Measurements from ENCODE around the gene DRC7.

DRC7 gene

DNA sequence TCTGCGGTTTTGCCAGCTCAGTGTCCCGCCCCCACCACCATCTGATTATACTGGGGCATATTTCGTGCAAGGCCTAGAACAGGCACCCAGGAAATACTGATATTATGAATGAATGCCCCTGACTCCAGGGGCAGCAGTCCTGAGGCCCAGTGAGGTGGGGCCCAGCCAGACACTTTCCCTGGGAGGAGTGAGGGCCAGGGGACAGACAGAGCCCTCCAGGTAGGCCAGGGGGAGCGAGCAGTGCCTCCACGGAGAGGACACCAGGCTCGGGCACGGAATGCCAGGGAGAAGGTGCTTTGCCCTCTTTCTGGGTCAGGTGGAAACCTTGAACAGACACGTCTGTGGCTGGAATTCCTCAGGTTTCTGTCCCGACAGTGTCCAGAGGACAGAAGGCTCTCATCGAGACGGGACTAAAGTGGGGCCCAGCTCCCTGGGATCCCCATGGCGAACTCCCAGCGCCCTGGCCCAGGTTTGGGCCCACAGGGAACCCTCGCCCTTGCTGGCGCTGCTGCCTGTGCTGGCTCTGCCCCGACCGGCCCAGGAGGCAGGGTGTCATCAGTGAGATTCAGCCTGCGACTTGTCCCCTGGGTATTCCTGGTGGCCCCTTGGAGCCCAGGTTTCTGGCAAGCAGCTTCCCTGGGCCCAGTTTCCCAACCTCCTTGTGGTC, 45.3 kb downstream of the DRC7 start:
- TF ChIP-seq CTCF (conservative IDR thresholded peaks at IDR 0.05; ENCODE audit: control insufficient read depth, insufficient read depth, low read depth, low read length), result no peak
- DNase-seq (ENCODE audit: low read depth), result no peak
- no peak overlapping the region for H3K4me3 ChIP-seq (ENCODE audit: control insufficient read depth, low read depth, low read length)

GRCh38 chr16:57740423-57741071, 45.9 kb downstream of the DRC7 start:
- no peak for DNase-seq (ENCODE audit: low read depth)
- no peak overlapping the region for H3K4me3 ChIP-seq (ENCODE audit: control insufficient read depth, low read depth, low read length)
- no peak for TF ChIP-seq CTCF (conservative IDR thresholded peaks at IDR 0.05; ENCODE audit: control insufficient read depth, insufficient read depth, low read depth, low read length)

GRCh38 chr16:57741660-57742191, 47.1 kb downstream of the DRC7 start:
- H3K4me3 ChIP-seq (ENCODE audit: control insufficient read depth, low read depth, low read length), result no peak overlapping the region
- no peak for DNase-seq (ENCODE audit: low read depth)
- no peak for TF ChIP-seq CTCF (conservative IDR thresholded peaks at IDR 0.05; ENCODE audit: control insufficient read depth, insufficient read depth, low read depth, low read length)

DNA sequence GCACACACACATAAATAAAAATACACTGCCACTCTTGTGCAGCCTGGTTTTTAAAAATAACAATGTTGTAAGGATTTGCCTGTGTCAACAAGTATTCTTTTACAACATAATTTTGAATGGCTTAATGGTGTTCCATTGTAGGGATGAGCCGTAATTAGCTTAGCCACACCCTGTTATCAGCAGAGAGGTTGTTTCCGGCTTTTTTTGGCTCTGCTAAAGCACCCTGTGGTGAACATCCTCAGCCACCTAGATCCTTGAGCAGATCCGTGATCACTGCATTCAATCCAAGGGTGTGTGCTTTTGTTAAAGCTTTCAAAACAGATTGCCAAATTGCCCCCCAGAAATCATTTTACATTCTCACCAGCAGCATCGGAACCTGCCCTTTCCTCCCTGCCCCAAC, 47.9 kb downstream of the DRC7 start:
- DNase-seq (ENCODE audit: low read depth), result no peak
- no peak overlapping the region for H3K4me3 ChIP-seq (ENCODE audit: control insufficient read depth, low read depth, low read length)
- no peak for TF ChIP-seq CTCF (conservative IDR thresholded peaks at IDR 0.05; ENCODE audit: control insufficient read depth, insufficient read depth, low read depth, low read length)

- TF ChIP-seq CTCF (conservative IDR thresholded peaks at IDR 0.05; ENCODE audit: control insufficient read depth, insufficient read depth, low read depth, low read length), result no peak
- H3K4me3 ChIP-seq (ENCODE audit: control insufficient read depth, low read depth, low read length), result no peak overlapping the region
- no peak for DNase-seq (ENCODE audit: low read depth)
Observed at GRCh38 chr16:57743458-57743857, 48.9 kb downstream of the DRC7 start.

GRCh38 chr16:57743886-57744641, 49.5 kb downstream of the DRC7 start:
- TF ChIP-seq CTCF (conservative IDR thresholded peaks at IDR 0.05; ENCODE audit: control insufficient read depth, insufficient read depth, low read depth, low read length), result no peak
- H3K4me3 ChIP-seq (ENCODE audit: control insufficient read depth, low read depth, low read length), result no peak overlapping the region
- DNase-seq (ENCODE audit: low read depth), result no peak
